Right atrium auricular region (tissue), 2 donors: ENCODE data around the gene MMP23B. TPM values are rescaled to one million over a fixed set of nuclear protein-coding genes. Genes with fewer than 3 reads are reported as not detected.

Source experiments
- total RNA-seq, 2 donors: library from RNA; depleted of rRNA; stranded (reverse); fragments of >200 nt; gene quantifications; one replicate each; pipeline ENCODE4 v1.1.0, GENCODE V29; 2016

The MMP23B gene
- total RNA-seq, 2 donors from 2014 or later, result 17.5 to 26.9 TPM

Other genes starting within 250 kb of the MMP23B start
- 10 to 100 TPM; 41.6 to 44.2 TPM for gene CCNL2, start 232.8 kb upstream of the MMP23B start, total RNA-seq
- 100 to 1,000 TPM; 160 to 218 TPM for gene MRPL20, start 224.9 kb upstream of the MMP23B start, total RNA-seq
- gene ANKRD65, start 210.9 kb upstream of the MMP23B start, total RNA-seq, result 1 to 10 TPM; 2.2 to 2.4 TPM
- gene VWA1, start 196.5 kb upstream of the MMP23B start, total RNA-seq, result 10 to 100 TPM; 13.0 to 15.2 TPM
- gene ATAD3C, start 182.5 kb upstream of the MMP23B start, total RNA-seq, result 1 to 10 TPM; 1.4 to 2.8 TPM
- gene ATAD3B, start 160.4 kb upstream of the MMP23B start, total RNA-seq, result 1 to 10 TPM; 2.7 to 5.7 TPM
- 10 to 100 TPM; 15.6 to 18.6 TPM for gene ATAD3A, start 120.0 kb upstream of the MMP23B start, total RNA-seq
- 1 to 10 TPM; 1.4 to 2.8 TPM for gene TMEM240, start 91.5 kb upstream of the MMP23B start, total RNA-seq
- 100 to 1,000 TPM in 1 of 2 donors, 10 to 100 TPM in 1; 98.3 to 121 TPM for gene SSU72, start 57.3 kb upstream of the MMP23B start, total RNA-seq
- gene FNDC10, start 32.0 kb upstream of the MMP23B start, total RNA-seq, result 1 to 10 TPM; 2.5 to 2.7 TPM
- 10 to 100 TPM; 42.4 to 45.6 TPM for gene MIB2, start 16.7 kb upstream of the MMP23B start, total RNA-seq
- 10 to 100 TPM; 16.2 to 19.7 TPM for gene CDK11B, start 26.8 kb downstream of the MMP23B start, total RNA-seq
- 10 to 100 TPM; 18.4 to 22.1 TPM for gene SLC35E2B, start 60.6 kb downstream of the MMP23B start, total RNA-seq
- 1 to 10 TPM; 4.3 to 8.2 TPM for gene CDK11A, start 92.2 kb downstream of the MMP23B start, total RNA-seq
- 10 to 100 TPM; 26.5 to 51.5 TPM for gene NADK, start 146.3 kb downstream of the MMP23B start, total RNA-seq